OCI-LY1 (cell line): ENCODE measurements around the gene MOV10.

Experiments used
- EZH2 ChIP-seq: fragments of 200-600 bp; sonication (generic), shearing (Covaris generic); IDR thresholded peaks from 2 replicates; pipeline ENCODE4 v1.8.0; 2017; ENCODE audit warnings: borderline replicate concordance, mixed run types, mild to moderate bottlenecking, antibody characterized with exemption, low read length, moderate library complexity, mixed read lengths
- TF ChIP-seq, protein P1 (sequence below): fragments of 200-600 bp; sonication (generic), shearing (Covaris generic); IDR thresholded peaks from 2 replicates; pipeline ENCODE4 v1.5.1; 2017; ENCODE audit warnings: mild to moderate bottlenecking, antibody characterized with exemption, low read length, moderate library complexity, mixed read lengths

GRCh38 chr1:112672842-112673241, 1.6 kb upstream of the MOV10 start:
- TF ChIP-seq EZH2, result no peak
- TF ChIP-seq, protein P1, sequence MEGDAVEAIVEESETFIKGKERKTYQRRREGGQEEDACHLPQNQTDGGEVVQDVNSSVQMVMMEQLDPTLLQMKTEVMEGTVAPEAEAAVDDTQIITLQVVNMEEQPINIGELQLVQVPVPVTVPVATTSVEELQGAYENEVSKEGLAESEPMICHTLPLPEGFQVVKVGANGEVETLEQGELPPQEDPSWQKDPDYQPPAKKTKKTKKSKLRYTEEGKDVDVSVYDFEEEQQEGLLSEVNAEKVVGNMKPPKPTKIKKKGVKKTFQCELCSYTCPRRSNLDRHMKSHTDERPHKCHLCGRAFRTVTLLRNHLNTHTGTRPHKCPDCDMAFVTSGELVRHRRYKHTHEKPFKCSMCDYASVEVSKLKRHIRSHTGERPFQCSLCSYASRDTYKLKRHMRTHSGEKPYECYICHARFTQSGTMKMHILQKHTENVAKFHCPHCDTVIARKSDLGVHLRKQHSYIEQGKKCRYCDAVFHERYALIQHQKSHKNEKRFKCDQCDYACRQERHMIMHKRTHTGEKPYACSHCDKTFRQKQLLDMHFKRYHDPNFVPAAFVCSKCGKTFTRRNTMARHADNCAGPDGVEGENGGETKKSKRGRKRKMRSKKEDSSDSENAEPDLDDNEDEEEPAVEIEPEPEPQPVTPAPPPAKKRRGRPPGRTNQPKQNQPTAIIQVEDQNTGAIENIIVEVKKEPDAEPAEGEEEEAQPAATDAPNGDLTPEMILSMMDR, result peak; percentile 33
